GM18498 (cell line): ENCODE results near the gene TCERG1L.

Source experiments
- ATAC-seq: cut with Tn5 transposase; IDR thresholded peaks from one replicate; pipeline ENCODE4 v1.9.1; 2021; ENCODE audit warnings: mild to moderate bottlenecking, moderate library complexity; ENCODE audit not compliant: unreplicated experiment

TCERG1L gene

DNA sequence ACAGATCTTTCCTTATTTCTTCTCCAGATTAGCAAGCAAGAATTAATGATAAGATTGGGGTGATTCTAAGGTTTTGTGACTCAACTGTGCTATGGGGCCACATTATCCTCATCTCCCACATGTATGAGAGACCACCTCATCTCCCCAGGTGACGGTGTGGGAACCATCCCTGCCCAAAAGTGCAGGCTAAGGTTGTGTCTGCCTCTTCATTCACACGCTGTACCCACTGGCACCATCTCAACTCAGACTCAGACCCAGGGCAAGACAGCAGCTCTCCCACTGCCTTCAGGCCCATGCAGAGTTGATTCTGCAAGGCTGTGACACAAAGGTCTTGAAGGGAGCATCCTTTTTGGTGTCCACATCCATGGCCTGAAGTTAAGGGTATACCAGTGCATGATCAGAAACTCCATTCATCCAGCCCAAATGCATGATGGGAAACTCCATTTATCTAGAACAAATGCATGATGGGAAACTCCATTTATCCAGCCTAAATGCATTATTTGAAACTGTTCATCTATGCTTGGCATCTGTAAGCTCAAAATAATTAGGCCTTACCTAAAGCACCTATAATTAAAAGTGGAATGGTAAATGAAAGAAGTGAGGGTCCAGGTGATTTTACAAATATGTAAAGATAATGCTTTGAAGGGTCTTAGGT is 99.4 kb downstream of the TCERG1L start:
- ATAC-seq, result no peak

GRCh38 chr10:131211559-131211958 is 100.0 kb downstream of the TCERG1L start:
- no peak for ATAC-seq

DNA sequence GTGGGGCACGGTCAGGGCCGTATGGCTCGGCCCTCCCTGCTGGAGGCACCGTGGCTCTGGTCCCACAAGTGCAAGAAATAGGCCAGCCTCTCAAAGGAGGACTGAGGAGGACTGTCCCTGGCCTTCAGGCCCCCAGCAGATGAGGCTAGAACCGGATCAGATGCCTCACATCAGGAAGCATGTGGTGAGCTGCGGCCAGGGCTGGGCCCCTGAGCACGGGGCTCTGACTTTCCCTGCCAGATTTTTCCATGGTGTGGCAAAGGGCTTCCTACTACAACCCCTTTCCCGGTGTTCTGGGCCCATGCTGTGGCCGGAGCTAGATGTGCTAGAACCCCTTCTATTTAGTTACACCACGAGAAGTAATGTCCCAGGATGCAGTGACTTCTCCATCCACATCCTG is 100.4 kb downstream of the TCERG1L start:
- no peak for ATAC-seq

DNA sequence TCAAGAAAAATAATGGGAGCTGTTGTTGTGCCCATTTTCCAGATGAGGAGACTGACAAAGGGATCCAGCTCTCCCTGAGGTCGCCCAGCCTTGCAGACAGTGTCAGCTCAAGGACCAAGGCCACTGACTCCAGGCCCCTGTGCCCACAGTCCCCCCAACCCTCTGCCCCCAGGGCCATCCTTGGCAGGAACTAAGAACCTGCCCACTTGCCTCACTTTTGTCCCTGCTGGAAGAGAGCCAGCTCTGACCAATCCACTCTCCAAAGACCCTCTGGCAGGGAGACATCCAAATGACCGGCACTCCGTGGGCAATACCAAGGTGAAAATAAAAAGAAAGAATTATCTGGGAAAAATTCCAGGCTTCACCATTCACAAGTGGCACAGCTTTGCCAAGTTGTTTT is 101.3 kb downstream of the TCERG1L start:
- no peak for ATAC-seq

GRCh38 chr10:131207584-131208532 is 103.7 kb downstream of the TCERG1L start:
- ATAC-seq, result no peak

- ATAC-seq, result no peak
These were observed 104.3 kb downstream of the TCERG1L start for GRCh38 chr10:131207176-131207575.

DNA sequence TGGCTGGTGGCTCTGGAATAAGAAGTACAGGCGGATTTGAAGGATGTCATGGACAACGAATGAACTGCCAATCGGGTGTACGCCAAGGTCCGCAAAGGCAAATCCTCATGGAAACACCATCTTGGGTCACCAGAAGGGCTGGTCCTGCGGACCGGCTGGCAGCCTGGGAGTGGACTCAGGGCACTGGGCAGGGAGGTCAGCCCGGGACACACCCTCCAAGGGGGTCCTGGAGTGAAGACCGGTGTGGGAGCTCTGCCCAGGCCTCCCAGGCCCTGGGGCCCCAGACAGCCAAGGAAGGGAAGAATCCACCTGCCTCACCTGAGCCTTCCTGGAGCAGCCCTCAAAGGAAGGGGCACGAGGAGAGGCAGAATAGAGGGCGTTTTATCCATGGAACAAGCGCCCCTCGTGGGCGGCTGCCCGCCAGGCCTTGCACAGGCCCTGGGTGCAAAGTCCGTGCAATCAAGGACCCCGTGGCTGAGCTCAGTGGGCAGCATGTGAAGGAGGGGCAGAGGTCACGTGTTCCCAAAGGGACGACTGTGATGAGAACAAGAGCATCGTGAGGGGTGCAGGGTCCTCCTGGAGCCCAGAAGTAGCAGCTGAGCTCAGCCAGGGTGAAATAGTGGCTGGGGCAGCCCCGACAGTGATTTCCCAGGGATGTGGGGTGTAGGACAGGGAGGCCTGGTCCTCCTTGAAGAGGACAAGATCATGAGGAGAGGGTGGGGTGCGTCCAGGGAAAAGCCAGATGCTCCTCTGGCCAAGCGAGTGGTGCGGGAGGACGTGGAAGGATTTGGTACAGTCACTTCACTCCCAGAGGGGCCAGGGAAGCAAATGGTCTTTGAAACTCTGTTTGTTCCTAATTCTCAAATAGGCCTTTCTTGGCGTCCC is 105.2 kb downstream of the TCERG1L start:
- ATAC-seq, result no peak

DNA sequence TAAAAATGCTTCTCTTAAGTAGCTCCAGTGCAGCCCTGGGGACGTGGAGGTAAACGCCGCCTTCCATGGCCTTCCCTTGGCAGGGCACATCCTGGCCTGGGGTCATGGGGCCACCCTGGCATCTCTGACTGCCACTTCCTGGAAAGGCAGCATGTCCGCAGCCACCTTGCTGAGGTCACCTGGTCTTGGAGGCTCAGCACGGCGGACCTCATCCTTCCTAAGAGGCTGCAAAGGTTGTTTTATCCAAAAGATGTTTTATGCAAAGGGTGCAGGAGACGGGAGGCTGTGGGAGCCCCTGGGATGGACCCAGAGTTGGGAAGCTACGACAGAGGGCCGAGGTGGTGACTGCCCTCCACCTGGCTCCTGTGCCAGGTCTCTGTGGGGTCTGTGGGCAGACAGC is 106.0 kb downstream of the TCERG1L start:
- ATAC-seq, result no peak

DNA sequence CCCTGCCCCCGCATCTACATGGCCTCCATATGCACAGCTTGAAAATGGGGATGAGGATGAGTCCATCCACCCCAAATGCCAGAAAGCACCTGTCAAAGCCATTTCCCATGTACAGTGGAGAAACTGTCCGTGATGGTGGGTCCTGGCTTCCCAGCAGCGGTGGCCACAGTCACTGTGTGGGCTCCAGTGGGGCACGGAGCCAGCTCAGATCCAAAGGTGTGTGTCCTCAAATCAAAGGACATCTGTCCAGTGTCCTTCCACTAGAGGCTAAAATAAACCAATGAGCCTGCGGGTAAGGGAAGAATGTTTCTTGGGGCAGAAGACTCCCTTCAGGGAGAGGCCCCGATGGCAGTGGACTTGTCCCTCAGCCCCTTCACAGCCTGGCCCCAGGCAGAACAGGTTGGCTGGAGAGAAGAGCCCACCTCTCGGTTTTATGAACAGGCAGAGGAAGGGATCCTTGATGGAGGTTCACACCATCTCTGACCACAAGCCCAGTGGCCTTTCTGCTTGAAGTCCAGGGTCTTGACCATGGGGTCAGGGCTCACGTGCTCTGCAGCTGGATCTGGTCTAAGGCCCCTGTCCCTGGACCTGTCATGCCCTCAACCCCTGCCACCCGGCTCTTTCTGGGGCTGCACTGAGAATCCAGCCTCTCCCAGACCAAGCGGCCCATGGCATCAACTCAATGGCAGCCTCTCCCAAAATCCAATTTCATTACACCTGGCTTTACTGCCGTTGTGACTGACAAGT is 106.9 kb downstream of the TCERG1L start:
- no peak for ATAC-seq

- no peak for ATAC-seq
These were observed 107.8 kb downstream of the TCERG1L start for GRCh38 chr10:131203456-131204357.

- ATAC-seq, result no peak
These were observed 108.5 kb downstream of the TCERG1L start for GRCh38 chr10:131202990-131203389.

DNA sequence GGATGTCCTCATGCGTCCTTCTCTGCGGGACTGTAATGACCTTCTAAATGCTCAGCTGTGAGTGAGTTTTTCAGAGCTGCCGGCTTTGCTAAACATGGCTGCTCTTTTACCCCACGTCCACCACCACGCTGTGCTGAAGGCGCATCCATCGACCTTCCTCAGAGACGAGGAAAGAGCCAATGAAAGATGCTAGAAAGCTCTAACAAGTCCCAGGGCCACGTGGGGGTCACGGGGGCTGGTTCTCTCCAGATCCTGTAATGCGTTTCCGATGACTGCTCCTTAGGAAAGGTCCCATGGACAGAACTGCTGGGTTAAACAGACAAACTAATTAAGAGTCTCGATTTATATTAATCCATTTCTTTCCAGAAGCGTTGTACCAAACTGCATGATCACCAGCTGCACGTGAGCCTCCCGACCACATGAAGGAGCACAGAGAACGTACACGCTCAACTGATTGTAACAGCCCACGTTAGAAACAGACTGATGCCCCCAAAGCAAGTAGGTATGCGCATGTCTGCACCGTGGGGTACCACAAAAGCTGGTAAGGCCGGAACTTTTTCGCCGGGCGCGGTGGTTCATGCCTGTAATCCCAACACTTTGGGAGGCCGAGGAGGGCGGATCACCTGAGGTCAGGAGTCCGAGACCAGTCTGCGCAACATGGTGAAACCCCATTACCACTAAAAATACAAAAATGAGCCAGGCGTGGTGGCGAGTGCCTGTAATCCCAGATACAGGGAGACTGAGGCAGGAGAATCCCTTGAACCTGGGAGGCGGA is 109.6 kb downstream of the TCERG1L start:
- ATAC-seq, result no peak

DNA sequence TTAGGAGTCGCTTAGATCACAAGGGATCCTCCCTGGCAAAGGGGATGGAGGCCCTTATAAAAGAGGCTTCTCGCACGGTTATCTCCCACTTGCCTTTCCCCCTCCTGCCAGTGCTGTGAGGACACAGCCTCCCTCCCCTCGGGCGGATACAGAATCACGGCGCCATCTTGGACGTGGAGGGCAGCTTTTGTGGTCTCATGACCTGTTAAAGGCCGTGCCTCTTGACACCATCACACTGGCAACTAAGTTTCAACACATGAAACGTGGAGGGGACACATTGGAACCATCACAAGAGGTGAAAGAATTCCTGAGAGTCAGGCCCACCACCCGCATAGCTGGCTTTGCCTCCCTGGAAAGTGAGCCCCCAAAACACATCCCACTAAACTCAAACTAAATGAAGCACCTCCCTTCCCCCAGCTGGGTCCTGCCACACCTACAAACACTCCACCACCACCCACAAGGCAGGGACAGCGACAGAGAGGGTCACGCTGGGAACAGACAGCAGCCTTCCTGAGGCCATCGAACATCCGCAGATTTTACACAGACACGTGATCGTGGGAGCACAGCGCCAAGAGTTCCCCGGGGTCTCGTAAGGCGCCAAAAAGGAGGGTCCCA is 110.6 kb downstream of the TCERG1L start:
- no peak for ATAC-seq

- ATAC-seq, result no peak
These were observed 111.9 kb downstream of the TCERG1L start for GRCh38 chr10:131199646-131200045.

- ATAC-seq, result no peak
These were observed 112.7 kb downstream of the TCERG1L start for GRCh38 chr10:131198843-131199242.

DNA sequence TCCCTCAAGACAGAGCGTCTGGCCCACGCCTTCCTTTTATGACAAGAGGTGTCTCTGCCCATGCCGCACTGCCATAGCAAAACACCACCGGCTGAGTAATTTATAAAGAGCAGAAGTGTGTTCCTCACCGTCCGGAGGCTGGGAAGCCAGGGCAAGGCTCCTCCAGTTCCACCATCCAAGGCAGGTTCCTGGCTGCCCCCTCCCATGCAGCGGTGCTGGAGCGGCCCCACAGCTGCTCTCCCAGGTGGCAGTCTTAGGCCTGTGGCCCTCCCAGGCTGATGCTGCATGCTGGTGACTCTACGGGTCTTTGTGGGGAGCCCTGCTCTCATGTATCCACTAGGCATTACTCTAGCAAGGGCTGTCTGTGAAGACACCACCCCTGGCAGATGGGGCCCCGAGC is 113.1 kb downstream of the TCERG1L start:
- ATAC-seq, result no peak

DNA sequence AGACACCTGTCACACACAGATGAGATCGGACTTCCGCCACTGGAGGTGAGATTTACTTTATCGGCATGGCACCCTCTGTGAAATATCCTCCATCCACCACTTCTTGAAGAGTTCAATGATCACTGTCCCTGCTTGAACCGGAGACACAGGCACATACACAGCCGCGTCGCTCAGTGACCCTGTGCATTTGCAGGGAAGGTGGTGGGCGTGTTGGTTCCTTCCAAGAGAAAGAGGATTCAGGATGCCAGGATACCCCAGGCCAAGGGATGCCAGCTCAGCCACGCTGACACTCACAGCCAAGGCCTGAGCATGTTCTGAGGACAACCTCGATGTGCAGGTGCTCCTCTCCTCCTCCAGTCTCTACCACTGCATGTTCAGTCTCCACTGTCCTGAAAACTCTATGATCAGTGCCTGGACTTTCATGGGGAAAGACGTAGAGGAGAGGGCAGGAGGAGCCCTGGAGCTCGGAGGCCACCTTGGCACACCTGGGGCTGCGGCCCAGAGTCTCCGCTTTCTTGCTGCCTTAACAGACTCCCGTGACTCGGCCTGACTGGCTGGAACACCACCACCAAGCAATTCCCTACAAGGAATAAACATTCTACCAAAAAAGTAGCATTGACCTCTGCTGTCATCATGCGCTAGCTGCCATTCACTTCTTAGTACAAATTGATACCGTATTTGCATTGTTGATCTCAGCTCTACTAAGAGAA is 115.2 kb downstream of the TCERG1L start:
- no peak for ATAC-seq
